K562 (cell line): ENCODE data around the gene ACTRT2. TPM values are rescaled to one million over a fixed set of nuclear protein-coding genes. Genes with fewer than 3 reads are reported as not detected.

Source experiments
- ATAC-seq: fragments of 200-7000 bp; cut with Tn5 transposase; 3 replicates; pipeline ENCODE4 v1.9.1; 2020; ENCODE audit warnings: moderate library complexity
- BruUV-seq: library from RNA; stranded (reverse); fragments of 400-500 nt; replicated peaks from 2 replicates; lab custom pipeline; 2021; lab: Mats Ljungman, UMichigan
- CTCF ChIA-PET: fragments of 300-600 bp; formaldehyde crosslinking; extraction: SDS; loops from one replicate; lab custom pipeline; 2021; ENCODE audit warnings: low intra/inter-chr PET ratio; lab: Yijun Ruan, JAX
- POLR2A ChIA-PET: fragments of 300-600, 350-650 bp; sonication (Branson Sonifier 250); formaldehyde crosslinking; extraction: SDS; loops from one replicate; lab custom pipeline; 2021; ENCODE audit warnings: antibody characterized with exemption, inconsistent platforms; lab: Yijun Ruan, JAX
- DNase-seq, 4 experiments: peaks; one replicate each; pipeline versions ENCODE4 v3.0.0 to v3.0.0-alpha.2; 2011 to 2018; ENCODE audit warnings: low spot score in 3 of 4, mixed read lengths in 3 of 4; ENCODE audit errors: extremely low read depth in 1 of 4
- FAIRE-seq: peaks from 2 replicates; lab custom pipeline; 2011; peaks lifted over from hg19 to GRCh38; lab: Jason Lieb, UNC
- H2AFZ ChIP-seq: 2 replicates; pipeline ENCODE4 v1.6.0; 2011; ENCODE audit warnings: low read depth, low read length, control low read depth, inconsistent platforms
- H3K27ac ChIP-seq: fragments of 200-600 bp; 3 replicates; pipeline ENCODE4 v1.8.0; 2011; ENCODE audit warnings: low read depth, mild to moderate bottlenecking, control low read depth, inconsistent platforms, low read length, moderate library complexity, mixed read lengths; ENCODE audit errors: extremely low read depth
- H3K27me3 ChIP-seq, 2 experiments: fragments of 300-600 bp in 1 of 2; 2 replicates in 1 of 2; 3 replicates in 1 of 2; pipeline versions ENCODE4 v1.6.0 to v1.8.0; 2011; ENCODE audit warnings: inconsistent platforms in 2 of 2, low read length in 2 of 2, mild to moderate bottlenecking in 1 of 2, mixed read lengths in 1 of 2, moderate library complexity in 1 of 2; ENCODE audit not compliant: control insufficient read depth in 2 of 2, insufficient read depth in 2 of 2
- H3K36me3 ChIP-seq: fragments of 300-600 bp; 3 replicates; pipeline ENCODE4 v1.8.0; 2011; ENCODE audit warnings: mild to moderate bottlenecking, low read length, inconsistent platforms; ENCODE audit not compliant: control insufficient read depth, insufficient read depth
- H3K4me1 ChIP-seq, 2 experiments: fragments of 200-600 bp in 1 of 2; replicated peaks in 1 of 2; 2 replicates in 1 of 2; 3 replicates in 1 of 2; pipeline versions ENCODE4 v1.5.1 to v1.8.0; 2011; ENCODE audit warnings: inconsistent platforms in 2 of 2, low read length in 2 of 2, mild to moderate bottlenecking in 1 of 2, mixed read lengths in 1 of 2, moderate library complexity in 1 of 2; ENCODE audit not compliant: control insufficient read depth in 2 of 2, insufficient read depth in 2 of 2
- H3K4me2 ChIP-seq: 2 replicates; pipeline ENCODE4 v1.6.1; 2011; ENCODE audit warnings: low read length, control low read depth, inconsistent platforms, mixed read lengths; ENCODE audit not compliant: insufficient read depth
- H3K4me3 ChIP-seq: fragments of 200-600 bp; sonication (generic), shearing (Covaris generic); 2 replicates; pipeline ENCODE4 v1.5.1; 2016; ENCODE audit warnings: control low read depth, inconsistent platforms
- H3K79me2 ChIP-seq: fragments of 200-600 bp; 3 replicates; pipeline ENCODE4 v1.8.0; 2011; ENCODE audit warnings: low read length, inconsistent platforms; ENCODE audit not compliant: control insufficient read depth, insufficient read depth
- H3K9ac ChIP-seq, 2 experiments: 2 replicates each; pipeline versions ENCODE4 v1.6.0 to v1.6.1; 2011; ENCODE audit warnings: low read depth in 2 of 2, low read length in 2 of 2, control low read depth in 1 of 2, inconsistent platforms in 1 of 2, mild to moderate bottlenecking in 1 of 2, mixed read lengths in 1 of 2; ENCODE audit not compliant: insufficient read depth in 1 of 2
- H3K9me1 ChIP-seq: one replicate; pipeline ENCODE4 v1.6.0; 2011; ENCODE audit warnings: inconsistent platforms, mild to moderate bottlenecking, low read length, moderate library complexity; ENCODE audit not compliant: control insufficient read depth, insufficient read depth
- H3K9me3 ChIP-seq: replicated peaks from 2 replicates; pipeline ENCODE4 v1.5.1; 2011; ENCODE audit warnings: low read depth, low read length, inconsistent platforms; ENCODE audit not compliant: control insufficient read depth, insufficient read depth
- H4K20me1 ChIP-seq: replicated peaks from 2 replicates; pipeline ENCODE4 v1.6.1; 2011; ENCODE audit warnings: low read length, inconsistent platforms, mixed read lengths; ENCODE audit not compliant: control insufficient read depth, insufficient read depth
- BDP1 ChIP-seq: IDR thresholded peaks from 3 replicates; pipeline ENCODE4 v1.6.1; 2011; ENCODE audit not compliant: insufficient read length, insufficient read depth
- GMEB1 ChIP-seq: fragments of 250-450 bp; sonication (Bioruptor Pico); IDR thresholded peaks from 2 replicates; pipeline ENCODE4 v1.4.0; 2020; ENCODE audit warnings: mild to moderate bottlenecking
- HDGF ChIP-seq: fragments of 450-650 bp; IDR thresholded peaks from 2 replicates; pipeline ENCODE4 v1.6.1; 2016
- RCOR1 ChIP-seq, 2 experiments: IDR thresholded peaks; 2 replicates each; pipeline ENCODE4 v1.6.1; 2012; ENCODE audit warnings: low read depth in 2 of 2, low read length in 2 of 2, borderline replicate concordance in 1 of 2, improper control_type of control experiment in 1 of 2
- SMAD2 ChIP-seq: fragments of 150-350 bp; IDR thresholded peaks from 2 replicates; pipeline ENCODE4 v1.6.1; 2014; ENCODE audit warnings: low read depth, mild to moderate bottlenecking, low read length
- ZBTB1 ChIP-seq: sonication (generic); formaldehyde crosslinking; IDR thresholded peaks from 2 replicates; pipeline ENCODE4 v1.8.1; 2023; ENCODE audit warnings: missing genetic modification reagents, low read depth, mild to moderate bottlenecking, borderline replicate concordance
- ZNF184 ChIP-seq: sonication (generic); formaldehyde crosslinking; IDR thresholded peaks from 2 replicates; pipeline ENCODE4 v1.5.0; 2020; ENCODE audit warnings: missing genetic modification reagents
- ZNF324 ChIP-seq: fragments of 250-450 bp; sonication (Bioruptor Pico); IDR thresholded peaks from 2 replicates; pipeline ENCODE4 v1.4.0; 2020; ENCODE audit warnings: mild to moderate bottlenecking
- ZNF766 ChIP-seq: fragments of 200-800 bp; sonication (Bioruptor generic); conservative IDR thresholded peaks from 2 replicates; pipeline ENCODE4 v1.6.1; 2016; ENCODE audit warnings: missing genetic modification characterization, missing compliant biosample characterization
- WGBS: fragments of 100-300 bp; shearing (Covaris generic); methylation state at CpG from one replicate; pipeline ENCODE4 v1.1.6; 2016; ENCODE audit warnings: low coverage, mixed read lengths; ENCODE audit not compliant: insufficient coverage; ENCODE audit errors: missing lambda C conversion rate; 5-methylcytosine and 5-hydroxymethylcytosine counted together
- in situ Hi-C: fragments of 300-500 bp; cut with MboI; formaldehyde crosslinking; loops from 4 replicates; pipeline ENCODE4 v1.15.0; 2018; ENCODE audit warnings: inconsistent platforms, mixed read lengths
- intact Hi-C: fragments of 100-400 bp; cut with micrococcal nuclease; formaldehyde crosslinking; loops from 2 replicates; pipeline ENCODE4 v1.14.2; 2022
- polyA plus RNA-seq, 8 experiments: library from polyadenylated mRNA; depleted of rRNA in 4 of 8; stranded (reverse) in 5 of 8; unstranded in 3 of 8; fragments of >200 nt; fragmentation: Nextera tagmentation in 2 of 8; fragmentation: Illumina TruSeq in 1 of 8; extraction: Ambion mirVana in 2 of 8; extraction: Trizol in 1 of 8; gene quantifications; 2 replicates each; pipeline versions ENCODE4 v1.2.1 to v1.2.3, GENCODE V29; 2011 to 2014; ENCODE audit warnings: inconsistent platforms in 1 of 8, missing spikeins in 1 of 8
- total RNA-seq, 7 experiments: library from RNA; depleted of rRNA in 6 of 7; stranded (reverse); fragments of >200 nt in 6 of 7; fragmentation: Illumina TruSeq in 2 of 7; extraction: Trizol in 2 of 7; gene quantifications; 2 replicates each; pipeline versions ENCODE4 v1.2.1 to v1.2.3, GENCODE V29; 2011 to 2021; ENCODE audit warnings: low replicate concordance in 1 of 7

The ACTRT2 gene
- total and polyA plus RNA-seq, 9 of the 15 experiments (the other 6 are each of a cell fraction or from before 2014, with no cell fraction given) = not detected

GRCh38 chr1:3052501-3052900, 31.2 kb downstream of the ACTRT2 start:
- no peak overlapping the region for H2AFZ ChIP-seq
- POLR2A ChIA-PET = no interaction called here
- H3K27me3 ChIP-seq = peaks cover 0 to 9% of the 10 kb centered on the region in 2 experiments; a peak in 1 of 5 replicates
- WGBS = 0% methylated on average over 5 of the region's 5 CpGs
- BruUV-seq = no TSS peak
- intact Hi-C loops = no loop called here
- H3K9ac ChIP-seq = no peak overlapping the region
- no peak for TF ChIP-seq ZBTB1 (CRISPR knock-in tag)
- TF ChIP-seq SMAD2 = no peak
- TF ChIP-seq ZNF324 (CRISPR knock-in tag) = no peak
- no peak for TF ChIP-seq RCOR1 (IDR thresholded peaks at IDR 0.05; ENCODE audit: borderline replicate concordance in 1 of 2, low read depth in 2 of 2, low read length in 2 of 2)
- TF ChIP-seq GMEB1 = no peak
- no peak for TF ChIP-seq BDP1
- no peak for TF ChIP-seq ZNF766
- TF ChIP-seq HDGF = no peak
- no peak for TF ChIP-seq ZNF184 (CRISPR knock-in tag)
- no peak for FAIRE-seq
- CTCF ChIA-PET = no interaction called here
- no peak for DNase-seq
- no peak overlapping the region for H3K4me2 ChIP-seq
- in situ Hi-C loops = no loop called here
- no peak overlapping the region for H3K4me3 ChIP-seq
- H3K27ac ChIP-seq = no peak overlapping the region
- no peaks in the 10 kb centered on the region for H3K79me2 ChIP-seq
- ATAC-seq = no peak
- H3K9me1 ChIP-seq = no peaks in the 10 kb centered on the region
- H4K20me1 ChIP-seq = no peaks in the 10 kb centered on the region
- no peaks in the 10 kb centered on the region for H3K4me1 ChIP-seq
- H3K36me3 ChIP-seq = no peaks in the 10 kb centered on the region
- no peaks in the 10 kb centered on the region for H3K9me3 ChIP-seq
